ENCODE data around the gene GPR137B. TPM values are rescaled to one million over a fixed set of nuclear protein-coding genes. Genes with fewer than 3 reads are reported as not detected.

The GPR137B gene
- total and polyA plus RNA-seq, 2 of the 8 experiments (the other 6 are each of a cell fraction or from before 2014, with no cell fraction given), result 6.9 to 7.7 TPM

DNA sequence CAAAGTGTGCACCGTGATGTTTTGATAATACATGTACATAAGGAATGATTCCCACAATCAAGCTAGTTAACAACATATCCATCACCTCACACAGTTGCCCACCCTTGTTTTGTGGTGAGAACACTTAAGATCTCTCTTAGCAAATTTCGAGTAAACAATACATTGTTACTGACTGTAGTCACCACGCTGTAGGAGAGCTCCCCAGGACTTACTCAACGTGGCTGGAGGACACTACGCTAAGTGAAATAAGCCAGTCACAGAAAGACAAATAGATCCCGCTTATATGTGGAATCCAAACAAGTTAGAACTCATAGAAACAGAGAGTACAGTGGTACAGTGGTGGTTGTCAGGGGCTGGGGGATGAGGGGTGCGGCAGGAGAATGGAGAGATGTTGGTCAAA lies 24.8 kb downstream of the GPR137B start:
- H3K4me3 ChIP-seq (ENCODE audit: extremely low read depth in 1 of 4, insufficient read depth in 2 of 4, low read depth in 3 of 4, low read length in 4 of 4), result no peak overlapping the region
- no peaks in the 10 kb centered on the region for H3K79me1 ChIP-seq (ENCODE audit: low read depth, low read length)
- no peak overlapping the region for H2BK5ac ChIP-seq (ENCODE audit: low read depth, low read length)
- no peak for FAIRE-seq
- no peak overlapping the region for H3K14ac ChIP-seq (ENCODE audit: insufficient read length)
- no peak overlapping the region for H4K5ac ChIP-seq (ENCODE audit: insufficient read length, low read depth, low read length)
- no peak overlapping the region for H3K27ac ChIP-seq (ENCODE audit: low read depth, low read length)
- no peaks in the 10 kb centered on the region for H3K4me1 ChIP-seq (replicated peaks in 1 of 4; ENCODE audit: control insufficient read depth in 3 of 4, insufficient read depth in 4 of 4, low read length in 3 of 4)
- H2AK5ac ChIP-seq (ENCODE audit: low read depth, low read length), result no peak overlapping the region
- no peak overlapping the region for H3K18ac ChIP-seq (ENCODE audit: extremely low read depth, low read length)
- no peak overlapping the region for H2AFZ ChIP-seq (ENCODE audit: low read length)
- H3K23ac ChIP-seq (ENCODE audit: insufficient read length), result no peak overlapping the region
- no peak overlapping the region for H3K56ac ChIP-seq (replicated peaks; ENCODE audit: insufficient read length, low read depth, low read length)
- POLR2A ChIA-PET (ENCODE audit: partially characterized antibody), result no interaction called here
- no peak overlapping the region for H2BK20ac ChIP-seq (ENCODE audit: low read length)
- no peak overlapping the region for H2BK120ac ChIP-seq (replicated peaks; ENCODE audit: low read depth, low read length)
- H3K36me3 ChIP-seq (ENCODE audit: control insufficient read depth in 2 of 4, insufficient read depth in 4 of 4, low read length in 3 of 4), result no peaks in the 10 kb centered on the region
- H3K9me3 ChIP-seq (ENCODE audit: insufficient read depth in 2 of 2, low read depth in 1 of 2, low read length in 1 of 2), result peaks cover 2 to 7% of the 10 kb centered on the region in 2 experiments; a peak in 3 of 4 replicates
- WGBS, 2 experiments (ENCODE audit: extremely low coverage in 1 of 2, insufficient coverage in 1 of 2, insufficient read length in 1 of 2, insufficient replicate concordance in 2 of 2, low coverage in 1 of 2, low lambda C conversion rate in 2 of 2, missing lambda C conversion rate in 1 of 2), result 91% methylated on average over 7 of the region's 7 CpGs; no CpG with 5 or more reads in 1 of the 2 experiments
- H4K20me1 ChIP-seq (replicated peaks in 1 of 2; ENCODE audit: control insufficient read depth in 1 of 2, insufficient read depth in 2 of 2, low read length in 2 of 2), result peaks cover 0 to 4% of the 10 kb centered on the region in 2 experiments
- H2BK15ac ChIP-seq (ENCODE audit: low read length), result no peak overlapping the region
- H3K9ac ChIP-seq (replicated peaks in 1 of 4; ENCODE audit: extremely low read depth in 1 of 4, low read depth in 3 of 4, low read length in 3 of 4), result no peak overlapping the region
- no peak overlapping the region for H3K4me2 ChIP-seq (ENCODE audit: insufficient read depth in 1 of 2, low read depth in 2 of 2, low read length in 2 of 2)
- no peaks in the 10 kb centered on the region; the same call in 1 of the 2 replicates for H3K23me2 ChIP-seq (ENCODE audit: low read depth, low read length)
- H3K27me3 ChIP-seq (replicated peaks in 1 of 4; ENCODE audit: control insufficient read depth in 3 of 4, extremely low read depth in 1 of 4, insufficient read depth in 3 of 4, low read length in 3 of 4), result no peaks in the 10 kb centered on the region
- H3K79me2 ChIP-seq (ENCODE audit: control insufficient read depth in 1 of 2, insufficient read depth in 2 of 2, low read length in 2 of 2), result no peaks in the 10 kb centered on the region
- no peak overlapping the region for H3K4ac ChIP-seq (replicated peaks; ENCODE audit: insufficient read length, low read depth, low read length)
- no peak overlapping the region for H2BK12ac ChIP-seq (ENCODE audit: low read depth, low read length)
- DNase-seq (ENCODE audit: low read depth in 1 of 2, low spot score in 2 of 2), result no peak
- H4K8ac ChIP-seq (ENCODE audit: extremely low read depth, insufficient read depth, low read length), result no peak overlapping the region
- H4K91ac ChIP-seq (replicated peaks; ENCODE audit: insufficient read length, low read length), result no peak overlapping the region
- CTCF ChIA-PET (ENCODE audit: partially characterized antibody), result interaction anchor here (0.7 to 1.7 kb wide), 3 partner anchors 9 to 63 kb away, joined by 3 to 5 read pairs (median 4); no protein-coding TSS in a partner anchor
- TF ChIP-seq RXRA (IDR thresholded peaks at IDR 0.05; ENCODE audit: insufficient read depth, low read depth, low read length), result no peak
- TF ChIP-seq HDAC6 (IDR thresholded peaks at IDR 0.05; ENCODE audit: low read depth, low read length), result no peak
- TF ChIP-seq TEAD4 (IDR thresholded peaks at IDR 0.05; ENCODE audit: low read depth, low read length), result no peak
- TF ChIP-seq POLR2AphosphoS5 (IDR thresholded peaks at IDR 0.05; ENCODE audit: low read depth, low read length), result no peak
- no peak for TF ChIP-seq KDM1A (IDR thresholded peaks at IDR 0.05; ENCODE audit: borderline replicate concordance, low read length)
- no peak for TF ChIP-seq YY1 (IDR thresholded peaks at IDR 0.05; ENCODE audit: low read depth, low read length)
- no peak for TF ChIP-seq GTF2F1 (IDR thresholded peaks at IDR 0.05; ENCODE audit: borderline replicate concordance, low read depth, low read length)
- TF ChIP-seq SP4 (IDR thresholded peaks at IDR 0.05; ENCODE audit: low read length), result no peak
- TF ChIP-seq BACH1 (IDR thresholded peaks at IDR 0.05; ENCODE audit: low read length), result no peak
- TF ChIP-seq FOSL1 (IDR thresholded peaks at IDR 0.05; ENCODE audit: insufficient read depth, low read depth, low read length), result no peak
- TF ChIP-seq, protein P1, sequence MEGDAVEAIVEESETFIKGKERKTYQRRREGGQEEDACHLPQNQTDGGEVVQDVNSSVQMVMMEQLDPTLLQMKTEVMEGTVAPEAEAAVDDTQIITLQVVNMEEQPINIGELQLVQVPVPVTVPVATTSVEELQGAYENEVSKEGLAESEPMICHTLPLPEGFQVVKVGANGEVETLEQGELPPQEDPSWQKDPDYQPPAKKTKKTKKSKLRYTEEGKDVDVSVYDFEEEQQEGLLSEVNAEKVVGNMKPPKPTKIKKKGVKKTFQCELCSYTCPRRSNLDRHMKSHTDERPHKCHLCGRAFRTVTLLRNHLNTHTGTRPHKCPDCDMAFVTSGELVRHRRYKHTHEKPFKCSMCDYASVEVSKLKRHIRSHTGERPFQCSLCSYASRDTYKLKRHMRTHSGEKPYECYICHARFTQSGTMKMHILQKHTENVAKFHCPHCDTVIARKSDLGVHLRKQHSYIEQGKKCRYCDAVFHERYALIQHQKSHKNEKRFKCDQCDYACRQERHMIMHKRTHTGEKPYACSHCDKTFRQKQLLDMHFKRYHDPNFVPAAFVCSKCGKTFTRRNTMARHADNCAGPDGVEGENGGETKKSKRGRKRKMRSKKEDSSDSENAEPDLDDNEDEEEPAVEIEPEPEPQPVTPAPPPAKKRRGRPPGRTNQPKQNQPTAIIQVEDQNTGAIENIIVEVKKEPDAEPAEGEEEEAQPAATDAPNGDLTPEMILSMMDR (IDR thresholded peaks at IDR 0.05; ENCODE audit: control extremely low read depth in 1 of 3, insufficient read depth in 1 of 3, low read depth in 1 of 3, low read length in 3 of 3), result no peak
- no peak for TF ChIP-seq JUN (IDR thresholded peaks at IDR 0.05; ENCODE audit: low read depth, low read length)
- no peak for TF ChIP-seq SAP30 (IDR thresholded peaks at IDR 0.05; ENCODE audit: insufficient read depth, insufficient replicate concordance, low read length)
